Left renal pelvis (tissue), 4 donors: Measurements from ENCODE around the gene CAMTA1. TPM values are rescaled to one million over a fixed set of nuclear protein-coding genes. Genes with fewer than 3 reads are reported as not detected.
A peak's percentile ranks its signal among the peaks of the same experiment; 100 is the strongest.

Source experiments
- DNase-seq, 4 donors: peaks; one replicate each; pipeline ENCODE4 v3.0.0-alpha.2; 2013; ENCODE audit warnings: low read depth in 4 of 4, low spot score in 3 of 4
- polyA plus RNA-seq, 4 donors: library from polyadenylated mRNA; unstranded; fragments of 120-200 nt; gene quantifications; one replicate each; pipeline ENCODE4 v1.2.1, GENCODE V29; 2013; ENCODE audit not compliant: insufficient read length in 4 of 4

Gene CAMTA1
- polyA plus RNA-seq, 4 donors, result 50.7 to 99.9 (median 87.8) TPM

GRCh38 chr1:7524341-7525337 is 739.4 kb downstream of the CAMTA1 start:
- DNase-seq, result no peak

GRCh38 chr1:7525338-7526063 is 740.2 kb downstream of the CAMTA1 start:
- no peak for DNase-seq

- DNase-seq, result no peak
These were observed 741.1 kb downstream of the CAMTA1 start for GRCh38 chr1:7526196-7526866.

GRCh38 chr1:7526867-7527732 is 741.8 kb downstream of the CAMTA1 start:
- DNase-seq, result no peak

GRCh38 chr1:7527733-7528045 is 742.4 kb downstream of the CAMTA1 start:
- DNase-seq, result no peak

- no peak for DNase-seq
These were observed 743.3 kb downstream of the CAMTA1 start for GRCh38 chr1:7528386-7529198.

GRCh38 chr1:7529917-7530316 is 744.7 kb downstream of the CAMTA1 start:
- DNase-seq, result no peak

GRCh38 chr1:7531562-7532340 is 746.5 kb downstream of the CAMTA1 start:
- no peak for DNase-seq

- DNase-seq, result no peak
These were observed 747.8 kb downstream of the CAMTA1 start for GRCh38 chr1:7533006-7533405.

GRCh38 chr1:7534061-7534825 is 749.0 kb downstream of the CAMTA1 start:
- peak in 3 of 4 donors; percentile 61 to 76 (median 66) for DNase-seq

GRCh38 chr1:7535016-7535415 is 749.8 kb downstream of the CAMTA1 start:
- DNase-seq, result no peak

GRCh38 chr1:7535934-7536878 is 751.0 kb downstream of the CAMTA1 start:
- DNase-seq, result no peak

GRCh38 chr1:7536891-7537591 is 751.8 kb downstream of the CAMTA1 start:
- DNase-seq, result peak in 1 of 4 donors; percentile 74

GRCh38 chr1:7538033-7538432 is 752.8 kb downstream of the CAMTA1 start:
- no peak for DNase-seq

- no peak for DNase-seq
These were observed 753.9 kb downstream of the CAMTA1 start for GRCh38 chr1:7538849-7539768.
